ENCODE data around the gene APOA5.

- TF ChIP-seq CTCF (IDR thresholded peaks at IDR 0.05) (no peak), POLR2A (IDR thresholded peaks at IDR 0.05) (no peak)
Observed at GRCh38 chr11:116819049-116819448, 27.4 kb upstream of the APOA5 start.

Data from esophagus squamous epithelium (tissue), 4 donors.